Panc1 (cell line): ENCODE results near the gene SPTBN1. TPM values are rescaled to one million over a fixed set of nuclear protein-coding genes. Genes with fewer than 3 reads are reported as not detected.

ENCODE experiments used
- ATAC-seq: fragments of 200-7000 bp; cut with Tn5 transposase; 2 replicates; pipeline ENCODE4 v1.9.1; 2020; ENCODE audit warnings: mild to moderate bottlenecking, moderate library complexity
- BruUV-seq: library from RNA; stranded (reverse); fragments of 400-500 nt; replicated peaks from 2 replicates; lab custom pipeline; 2021; lab: Mats Ljungman, UMichigan
- CTCF ChIA-PET: fragments of 300-600 bp; sonication (Branson Sonifier 250); formaldehyde crosslinking; loops from one replicate; lab custom pipeline; 2022; ENCODE audit warnings: antibody characterized with exemption; lab: Charles Lee
- POLR2A ChIA-PET: fragments of 300-600 bp; sonication (Branson Sonifier 250); formaldehyde crosslinking; loops from one replicate; lab custom pipeline; 2022; ENCODE audit warnings: antibody characterized with exemption; lab: Charles Lee
- DNase-seq: peaks from one replicate; pipeline ENCODE4 v3.0.0-alpha.2; 2010; ENCODE audit warnings: low read depth, low spot score
- H3K27ac ChIP-seq: 2 replicates; pipeline ENCODE4 v1.5.1; 2011; ENCODE audit warnings: mild to moderate bottlenecking, low read length, inconsistent platforms
- H3K27me3 ChIP-seq: fragments of 200-500 bp; sonication (Bioruptor generic); 2 replicates; pipeline ENCODE4 v1.6.0; 2014; ENCODE audit warnings: low read length, inconsistent platforms; ENCODE audit not compliant: control insufficient read depth, insufficient read depth
- H3K36me3 ChIP-seq: fragments of 200-500 bp; sonication (Bioruptor generic); 2 replicates; pipeline ENCODE4 v1.5.1; 2014; ENCODE audit warnings: inconsistent platforms, mild to moderate bottlenecking, low read length, moderate library complexity; ENCODE audit not compliant: control insufficient read depth, insufficient read depth
- H3K4me1 ChIP-seq: 2 replicates; pipeline ENCODE4 v1.5.1; 2011; ENCODE audit warnings: inconsistent platforms, mild to moderate bottlenecking, low read length, moderate library complexity; ENCODE audit not compliant: control insufficient read depth, insufficient read depth
- H3K4me3 ChIP-seq, 2 experiments: 2 replicates each; pipeline ENCODE4 v1.5.1; 2011 to 2012; ENCODE audit warnings: low read depth in 2 of 2, low read length in 2 of 2, mild to moderate bottlenecking in 2 of 2, inconsistent platforms in 1 of 2, moderate library complexity in 1 of 2
- H3K9me3 ChIP-seq: fragments of 200-500 bp; sonication (Bioruptor generic); 2 replicates; pipeline ENCODE4 v1.5.1; 2014; ENCODE audit warnings: low read depth, mild to moderate bottlenecking, inconsistent platforms, low read length, moderate library complexity; ENCODE audit not compliant: control insufficient read depth, insufficient read depth
- POLR2AphosphoS5 ChIP-seq: IDR thresholded peaks from 2 replicates; pipeline ENCODE4 v1.6.1; 2012; ENCODE audit warnings: mild to moderate bottlenecking, low read depth, low read length, moderate library complexity
- SIN3A ChIP-seq: IDR thresholded peaks from 2 replicates; pipeline ENCODE4 v1.6.1; 2012; ENCODE audit warnings: low read depth, mild to moderate bottlenecking, low read length, moderate library complexity, borderline replicate concordance; ENCODE audit not compliant: insufficient read depth
- TCF7L2 ChIP-seq: IDR thresholded peaks from 2 replicates; pipeline ENCODE4 v1.6.1; 2011; ENCODE audit warnings: mild to moderate bottlenecking, low read depth, low read length, inconsistent platforms
- in situ Hi-C: cut with HindIII; loops from 2 replicates; pipeline ENCODE4 v1.10.0; 2016; ENCODE audit warnings: low sequenced_read_pairs, low pct_unique_long_range_greater_than_20kb
- intact Hi-C: fragments of 100-400 bp; cut with micrococcal nuclease; formaldehyde crosslinking; loops from one replicate; pipeline ENCODE4 v1.10.0; 2022; ENCODE audit not compliant: unreplicated experiment
- total RNA-seq: library from RNA; stranded (reverse); gene quantifications from one replicate; pipeline ENCODE4 v1.2.1, GENCODE V29; 2021; ENCODE audit not compliant: unreplicated experiment
- TF ChIP-seq, protein P1 (sequence below), 2 experiments: IDR thresholded peaks; 2 replicates each; pipeline ENCODE4 v1.6.1; 2011 to 2012; ENCODE audit warnings: low read depth in 2 of 2, control low read depth in 1 of 2, low read length in 1 of 2, mild to moderate bottlenecking in 1 of 2, moderate library complexity in 1 of 2; ENCODE audit not compliant: insufficient read depth in 1 of 2
- TF ChIP-seq, protein P2 (sequence below): fragments of 450-650 bp; IDR thresholded peaks from 2 replicates; pipeline ENCODE4 v1.5.1; 2017; ENCODE audit warnings: mild to moderate bottlenecking

Gene SPTBN1
- total RNA-seq, 1 experiment from 2014 or later = 169 TPM

DNA sequence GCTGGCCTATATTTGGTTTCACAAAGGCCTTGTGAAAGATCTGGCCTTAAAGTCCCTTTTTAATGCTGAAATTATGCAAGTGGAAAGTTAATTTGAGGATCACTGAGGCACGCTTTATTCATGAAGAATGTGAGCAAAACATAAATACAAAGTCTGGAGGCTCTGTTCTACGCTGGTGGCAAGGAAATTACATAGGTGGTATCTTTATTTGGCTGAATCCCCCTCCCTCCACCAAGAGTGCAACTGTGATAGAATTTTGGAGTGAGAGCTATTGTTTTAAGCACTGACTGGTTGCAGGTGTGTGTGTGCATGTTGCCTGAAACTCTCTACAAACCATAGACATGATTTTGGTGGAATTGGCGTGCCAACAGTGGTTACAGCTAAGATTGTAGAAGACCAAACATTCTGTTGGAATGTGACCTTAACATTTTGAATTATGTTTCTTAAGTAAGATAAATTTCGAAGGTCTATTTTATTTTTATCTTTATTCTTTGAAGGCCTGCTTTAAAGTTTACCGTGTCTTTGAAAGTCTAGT lies 114.3 kb downstream of the SPTBN1 start:
- no peak for TF ChIP-seq TCF7L2
- no peak for TF ChIP-seq POLR2AphosphoS5
- TF ChIP-seq SIN3A = no peak
- TF ChIP-seq, protein P1, sequence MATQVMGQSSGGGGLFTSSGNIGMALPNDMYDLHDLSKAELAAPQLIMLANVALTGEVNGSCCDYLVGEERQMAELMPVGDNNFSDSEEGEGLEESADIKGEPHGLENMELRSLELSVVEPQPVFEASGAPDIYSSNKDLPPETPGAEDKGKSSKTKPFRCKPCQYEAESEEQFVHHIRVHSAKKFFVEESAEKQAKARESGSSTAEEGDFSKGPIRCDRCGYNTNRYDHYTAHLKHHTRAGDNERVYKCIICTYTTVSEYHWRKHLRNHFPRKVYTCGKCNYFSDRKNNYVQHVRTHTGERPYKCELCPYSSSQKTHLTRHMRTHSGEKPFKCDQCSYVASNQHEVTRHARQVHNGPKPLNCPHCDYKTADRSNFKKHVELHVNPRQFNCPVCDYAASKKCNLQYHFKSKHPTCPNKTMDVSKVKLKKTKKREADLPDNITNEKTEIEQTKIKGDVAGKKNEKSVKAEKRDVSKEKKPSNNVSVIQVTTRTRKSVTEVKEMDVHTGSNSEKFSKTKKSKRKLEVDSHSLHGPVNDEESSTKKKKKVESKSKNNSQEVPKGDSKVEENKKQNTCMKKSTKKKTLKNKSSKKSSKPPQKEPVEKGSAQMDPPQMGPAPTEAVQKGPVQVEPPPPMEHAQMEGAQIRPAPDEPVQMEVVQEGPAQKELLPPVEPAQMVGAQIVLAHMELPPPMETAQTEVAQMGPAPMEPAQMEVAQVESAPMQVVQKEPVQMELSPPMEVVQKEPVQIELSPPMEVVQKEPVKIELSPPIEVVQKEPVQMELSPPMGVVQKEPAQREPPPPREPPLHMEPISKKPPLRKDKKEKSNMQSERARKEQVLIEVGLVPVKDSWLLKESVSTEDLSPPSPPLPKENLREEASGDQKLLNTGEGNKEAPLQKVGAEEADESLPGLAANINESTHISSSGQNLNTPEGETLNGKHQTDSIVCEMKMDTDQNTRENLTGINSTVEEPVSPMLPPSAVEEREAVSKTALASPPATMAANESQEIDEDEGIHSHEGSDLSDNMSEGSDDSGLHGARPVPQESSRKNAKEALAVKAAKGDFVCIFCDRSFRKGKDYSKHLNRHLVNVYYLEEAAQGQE (IDR thresholded peaks at IDR 0.05; ENCODE audit: insufficient read depth in 1 of 2, low read depth in 2 of 2, low read length in 1 of 2) = no peak
- TF ChIP-seq, protein P2, sequence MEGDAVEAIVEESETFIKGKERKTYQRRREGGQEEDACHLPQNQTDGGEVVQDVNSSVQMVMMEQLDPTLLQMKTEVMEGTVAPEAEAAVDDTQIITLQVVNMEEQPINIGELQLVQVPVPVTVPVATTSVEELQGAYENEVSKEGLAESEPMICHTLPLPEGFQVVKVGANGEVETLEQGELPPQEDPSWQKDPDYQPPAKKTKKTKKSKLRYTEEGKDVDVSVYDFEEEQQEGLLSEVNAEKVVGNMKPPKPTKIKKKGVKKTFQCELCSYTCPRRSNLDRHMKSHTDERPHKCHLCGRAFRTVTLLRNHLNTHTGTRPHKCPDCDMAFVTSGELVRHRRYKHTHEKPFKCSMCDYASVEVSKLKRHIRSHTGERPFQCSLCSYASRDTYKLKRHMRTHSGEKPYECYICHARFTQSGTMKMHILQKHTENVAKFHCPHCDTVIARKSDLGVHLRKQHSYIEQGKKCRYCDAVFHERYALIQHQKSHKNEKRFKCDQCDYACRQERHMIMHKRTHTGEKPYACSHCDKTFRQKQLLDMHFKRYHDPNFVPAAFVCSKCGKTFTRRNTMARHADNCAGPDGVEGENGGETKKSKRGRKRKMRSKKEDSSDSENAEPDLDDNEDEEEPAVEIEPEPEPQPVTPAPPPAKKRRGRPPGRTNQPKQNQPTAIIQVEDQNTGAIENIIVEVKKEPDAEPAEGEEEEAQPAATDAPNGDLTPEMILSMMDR = no peak
- ATAC-seq (no peak), DNase-seq (no peak)
- in situ Hi-C loops (no loop called here), intact Hi-C loops (no loop called here)
- ChIA-PET POLR2A (interaction anchor here (0.6 kb wide), 1 partner anchor 38 kb away, joined by 3 read pairs; no protein-coding TSS in a partner anchor), CTCF (no interaction called here)
- Histone ChIP-seq H3K36me3 (no peaks in the 10 kb centered on the region), H3K4me1 (peaks cover 84% of the 10 kb centered on the region), H3K27ac (peak overlapping the region; percentile 90), H3K4me3 (no peak overlapping the region; a peak in 1 of 4 replicates), H3K27me3 (no peaks in the 10 kb centered on the region), H3K9me3 (no peaks in the 10 kb centered on the region)
- BruUV-seq = no TSS peak

DNA sequence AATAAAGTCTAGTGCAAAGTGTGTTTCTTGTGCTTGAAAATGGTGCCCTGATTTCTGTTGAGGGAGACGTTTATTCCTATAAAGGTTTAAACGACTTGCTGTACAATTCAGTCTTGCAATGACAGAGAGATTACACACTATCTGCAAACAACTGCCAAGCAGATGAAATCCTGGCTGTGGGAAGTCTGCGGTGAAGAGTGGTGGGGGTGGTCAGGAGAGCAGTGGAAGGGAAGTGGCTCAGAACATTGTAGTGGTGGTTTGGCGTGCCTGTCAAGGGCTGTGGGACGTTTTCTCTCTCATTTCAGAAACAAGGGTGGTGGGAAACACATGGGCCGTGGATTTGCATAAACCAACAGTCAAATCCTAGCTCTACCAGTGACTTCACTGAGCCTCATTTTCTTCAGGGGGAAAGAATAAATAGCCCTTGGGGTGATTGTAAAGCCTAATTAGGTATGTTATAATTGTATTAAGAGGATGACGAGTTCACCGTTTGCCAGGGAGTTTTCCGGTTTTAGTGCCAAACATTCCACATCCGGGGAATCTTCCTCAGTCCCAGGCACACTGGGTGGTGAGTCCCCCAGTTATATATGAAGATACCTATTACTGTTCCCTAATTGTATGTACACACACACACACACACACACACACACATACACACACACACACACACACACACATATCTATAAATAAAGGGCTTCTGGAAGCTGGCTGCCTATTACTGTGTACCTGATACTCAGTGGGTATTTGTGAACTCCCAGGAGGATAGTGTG lies 115.0 kb downstream of the SPTBN1 start:
- Histone ChIP-seq H3K4me3 (peak overlapping the region in 1 of 2 experiments; percentile 15; a peak in 2 of 4 replicates), H3K36me3 (no peaks in the 10 kb centered on the region), H3K27ac (peak overlapping the region; percentile 90), H3K9me3 (no peaks in the 10 kb centered on the region), H3K27me3 (no peaks in the 10 kb centered on the region), H3K4me1 (peaks cover 81% of the 10 kb centered on the region)
- POLR2A ChIA-PET = interaction anchor here (0.6 kb wide), 1 partner anchor 37 kb away, joined by 3 read pairs; no protein-coding TSS in a partner anchor
- CTCF ChIA-PET = no interaction called here
- DNase-seq (peak; percentile 90), ATAC-seq (peak; percentile 84)
- no TSS peak for BruUV-seq
- intact Hi-C loops (no loop called here), in situ Hi-C loops (no loop called here)
- TF ChIP-seq POLR2AphosphoS5 (peak; percentile 38; the same call in 1 of the 2 replicates), TCF7L2 (no peak), SIN3A (no peak)
- TF ChIP-seq, protein P2 = no peak
- TF ChIP-seq, protein P1 (IDR thresholded peaks at IDR 0.05; ENCODE audit: insufficient read depth in 1 of 2, low read depth in 2 of 2, low read length in 1 of 2) = no peak
